ENCODE measurements around the gene USP12.

Gene USP12

GRCh38 chr13:27023385-27024073 is 148.1 kb downstream of the USP12 start:
- no peak overlapping the region for H3K27ac Mint-ChIP-seq
- H3K9me3 Mint-ChIP-seq: no peaks in the 10 kb centered on the region
- peaks cover 21% of the 10 kb centered on the region for H3K27me3 Mint-ChIP-seq
- H3K36me3 Mint-ChIP-seq (ENCODE audit: low read depth): no peaks in the 10 kb centered on the region
- H3K4me3 Mint-ChIP-seq: no peak overlapping the region
- peaks cover 9% of the 10 kb centered on the region for H3K4me1 Mint-ChIP-seq (ENCODE audit: low read depth)
- DNase-seq: no peak

- Mint-ChIP-seq H3K4me1 (ENCODE audit: low read depth) (peaks cover 9% of the 10 kb centered on the region), H3K4me3 (no peak overlapping the region), H3K9me3 (no peaks in the 10 kb centered on the region), H3K36me3 (ENCODE audit: low read depth) (no peaks in the 10 kb centered on the region), H3K27me3 (peaks cover 15% of the 10 kb centered on the region), H3K27ac (no peak overlapping the region)
- no peak for DNase-seq
Observed at GRCh38 chr13:27022571-27023311, 148.9 kb downstream of the USP12 start.

GRCh38 chr13:27020415-27020814 is 151.2 kb downstream of the USP12 start:
- Mint-ChIP-seq H3K4me3 (no peak overlapping the region), H3K27me3 (peaks cover 12% of the 10 kb centered on the region), H3K9me3 (no peaks in the 10 kb centered on the region), H3K4me1 (ENCODE audit: low read depth) (peaks cover 9% of the 10 kb centered on the region), H3K27ac (no peak overlapping the region), H3K36me3 (ENCODE audit: low read depth) (no peaks in the 10 kb centered on the region)
- DNase-seq: no peak

GRCh38 chr13:27018882-27019281 is 152.7 kb downstream of the USP12 start:
- DNase-seq: no peak
- Mint-ChIP-seq H3K36me3 (ENCODE audit: low read depth) (no peaks in the 10 kb centered on the region), H3K4me1 (ENCODE audit: low read depth) (peaks cover 9% of the 10 kb centered on the region), H3K27ac (no peak overlapping the region), H3K9me3 (no peaks in the 10 kb centered on the region), H3K27me3 (peaks cover 14% of the 10 kb centered on the region), H3K4me3 (no peak overlapping the region)

- no peak for DNase-seq
- H3K27ac Mint-ChIP-seq: no peak overlapping the region
- H3K4me3 Mint-ChIP-seq: no peak overlapping the region
- H3K36me3 Mint-ChIP-seq (ENCODE audit: low read depth): no peaks in the 10 kb centered on the region
- H3K9me3 Mint-ChIP-seq: no peaks in the 10 kb centered on the region
- H3K4me1 Mint-ChIP-seq (ENCODE audit: low read depth): peaks cover 7% of the 10 kb centered on the region
- peaks cover 14% of the 10 kb centered on the region for H3K27me3 Mint-ChIP-seq
Observed at GRCh38 chr13:27018344-27018861, 153.2 kb downstream of the USP12 start.

GRCh38 chr13:27016875-27017274 is 154.7 kb downstream of the USP12 start:
- no peaks in the 10 kb centered on the region for H3K9me3 Mint-ChIP-seq
- H3K27me3 Mint-ChIP-seq: peaks cover 14% of the 10 kb centered on the region
- H3K4me3 Mint-ChIP-seq: no peak overlapping the region
- no peak overlapping the region for H3K27ac Mint-ChIP-seq
- DNase-seq: no peak
- H3K36me3 Mint-ChIP-seq (ENCODE audit: low read depth): no peaks in the 10 kb centered on the region
- H3K4me1 Mint-ChIP-seq (ENCODE audit: low read depth): peaks cover 8% of the 10 kb centered on the region

Data from activated T-cell treated with anti-CD3 and anti-CD28 coated beads, Interleukin-2, amount 50 U/mL, for 24 hours (primary cell).